Lower leg skin (tissue), 3 donors: Measurements from ENCODE around the gene OSM.

Experiments
- POLR2A ChIP-seq, 2 donors: fragments of 450-650 bp; IDR thresholded peaks; one replicate each; pipeline ENCODE4 v1.6.1; 2016 to 2017; ENCODE audit warnings: antibody characterized with exemption in 2 of 2, mild to moderate bottlenecking in 1 of 2, moderate library complexity in 1 of 2
- TF ChIP-seq, protein P1 (sequence below), 3 donors: fragments of 450-650 bp; IDR thresholded peaks; one replicate each; pipeline ENCODE4 v1.5.1; 2016; ENCODE audit warnings: antibody characterized with exemption in 3 of 3, mild to moderate bottlenecking in 3 of 3, moderate library complexity in 2 of 3

GRCh38 chr22:30292069-30292970 lies 25.7 kb upstream of the OSM start:
- no peak for TF ChIP-seq POLR2A (IDR thresholded peaks at IDR 0.05)
- TF ChIP-seq, protein P1, sequence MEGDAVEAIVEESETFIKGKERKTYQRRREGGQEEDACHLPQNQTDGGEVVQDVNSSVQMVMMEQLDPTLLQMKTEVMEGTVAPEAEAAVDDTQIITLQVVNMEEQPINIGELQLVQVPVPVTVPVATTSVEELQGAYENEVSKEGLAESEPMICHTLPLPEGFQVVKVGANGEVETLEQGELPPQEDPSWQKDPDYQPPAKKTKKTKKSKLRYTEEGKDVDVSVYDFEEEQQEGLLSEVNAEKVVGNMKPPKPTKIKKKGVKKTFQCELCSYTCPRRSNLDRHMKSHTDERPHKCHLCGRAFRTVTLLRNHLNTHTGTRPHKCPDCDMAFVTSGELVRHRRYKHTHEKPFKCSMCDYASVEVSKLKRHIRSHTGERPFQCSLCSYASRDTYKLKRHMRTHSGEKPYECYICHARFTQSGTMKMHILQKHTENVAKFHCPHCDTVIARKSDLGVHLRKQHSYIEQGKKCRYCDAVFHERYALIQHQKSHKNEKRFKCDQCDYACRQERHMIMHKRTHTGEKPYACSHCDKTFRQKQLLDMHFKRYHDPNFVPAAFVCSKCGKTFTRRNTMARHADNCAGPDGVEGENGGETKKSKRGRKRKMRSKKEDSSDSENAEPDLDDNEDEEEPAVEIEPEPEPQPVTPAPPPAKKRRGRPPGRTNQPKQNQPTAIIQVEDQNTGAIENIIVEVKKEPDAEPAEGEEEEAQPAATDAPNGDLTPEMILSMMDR (IDR thresholded peaks at IDR 0.05): no peak
